PC-9 (cell line): ENCODE data around the gene DPH7. TPM values are rescaled to one million over a fixed set of nuclear protein-coding genes. Genes with fewer than 3 reads are reported as not detected.
A peak's percentile ranks its signal among the peaks of the same experiment; 100 is the strongest.

Experiments
- BruUV-seq: library from RNA; stranded (reverse); fragments of 400-500 nt; replicated peaks from 2 replicates; lab custom pipeline; 2021; lab: Mats Ljungman, UMichigan
- CTCF ChIA-PET: fragments of 300-600 bp; sonication (Branson Sonifier 250); formaldehyde crosslinking; loops from one replicate; lab custom pipeline; 2022; ENCODE audit warnings: antibody characterized with exemption; lab: Charles Lee
- POLR2A ChIA-PET: fragments of 300-600 bp; sonication (Branson Sonifier 250); formaldehyde crosslinking; loops from one replicate; lab custom pipeline; 2022; ENCODE audit warnings: antibody characterized with exemption; ENCODE audit not compliant: unreplicated experiment; lab: Charles Lee
- DNase-seq, 2 experiments: peaks; one replicate each; pipeline versions ENCODE4 v3.0.0 to v3.0.0-alpha.2; 2015 to 2022; ENCODE audit warnings: mixed read lengths in 1 of 2
- H2AFZ ChIP-seq: fragments of 200-600 bp; sonication (generic); 2 replicates; pipeline ENCODE4 v1.8.1; 2017; ENCODE audit warnings: antibody characterized with exemption
- H3F3A ChIP-seq: fragments of 200-600 bp; sonication (generic); 2 replicates; pipeline ENCODE4 v1.8.1; 2017; ENCODE audit warnings: antibody characterized with exemption, mild to moderate bottlenecking, low read depth; ENCODE audit not compliant: insufficient read depth
- H3K27ac ChIP-seq: fragments of 200-600 bp; sonication (generic); 2 replicates; pipeline ENCODE4 v1.6.1; 2016; ENCODE audit warnings: mixed run types
- H3K27me3 ChIP-seq: fragments of 200-600 bp; sonication (generic); 2 replicates; pipeline ENCODE4 v1.6.1; 2016; ENCODE audit warnings: low read depth, mixed run types; ENCODE audit not compliant: insufficient read depth
- H3K36me3 ChIP-seq: fragments of 200-600 bp; sonication (generic); 2 replicates; pipeline ENCODE4 v1.6.1; 2016; ENCODE audit warnings: low read depth, mixed run types
- H3K4me1 ChIP-seq: fragments of 200-600 bp; sonication (generic); replicated peaks from 2 replicates; pipeline ENCODE4 v1.6.1; 2016; ENCODE audit warnings: mixed run types; ENCODE audit not compliant: insufficient read depth
- H3K4me2 ChIP-seq: fragments of 200-600 bp; sonication (generic); 2 replicates; pipeline ENCODE4 v1.6.1; 2017; ENCODE audit warnings: mixed run types
- H3K4me3 ChIP-seq: fragments of 200-600 bp; sonication (generic); 2 replicates; pipeline ENCODE4 v1.6.1; 2016; ENCODE audit warnings: mixed run types
- H3K79me2 ChIP-seq: fragments of 200-600 bp; sonication (generic); 2 replicates; pipeline ENCODE4 v1.6.1; 2017; ENCODE audit warnings: low read depth, mixed run types
- H3K9me2 ChIP-seq: fragments of 200-600 bp; sonication (generic); 2 replicates; pipeline ENCODE4 v1.8.1; 2017; ENCODE audit warnings: mild to moderate bottlenecking; ENCODE audit not compliant: insufficient read depth
- H3K9me3 ChIP-seq: fragments of 200-600 bp; sonication (generic); 2 replicates; pipeline ENCODE4 v1.8.1; 2016; ENCODE audit warnings: low read depth; ENCODE audit not compliant: insufficient read depth
- H4K20me1 ChIP-seq: fragments of 200-600 bp; sonication (generic); 2 replicates; pipeline ENCODE4 v1.8.1; 2017; ENCODE audit not compliant: insufficient read depth
- EZH2 ChIP-seq: fragments of 200-600 bp; sonication (generic); IDR thresholded peaks from 2 replicates; pipeline ENCODE4 v1.8.0; 2017; ENCODE audit warnings: antibody characterized with exemption, low read depth
- intact Hi-C: fragments of 100-400 bp; cut with micrococcal nuclease; formaldehyde crosslinking; loops from one replicate; pipeline ENCODE4 v1.10.0; 2022; ENCODE audit not compliant: unreplicated experiment
- total RNA-seq: library from RNA; stranded (reverse); gene quantifications from 2 replicates; pipeline ENCODE4 v1.2.3, GENCODE V29; 2021
- TF ChIP-seq, protein P1 (sequence below): fragments of 200-600 bp; sonication (generic); conservative IDR thresholded peaks from 2 replicates; pipeline ENCODE4 v1.6.1; 2017; ENCODE audit warnings: mixed run types, antibody characterized with exemption, mild to moderate bottlenecking, moderate library complexity

Gene DPH7
- total RNA-seq, 1 experiment from 2014 or later, result 48.5 TPM

DNA sequence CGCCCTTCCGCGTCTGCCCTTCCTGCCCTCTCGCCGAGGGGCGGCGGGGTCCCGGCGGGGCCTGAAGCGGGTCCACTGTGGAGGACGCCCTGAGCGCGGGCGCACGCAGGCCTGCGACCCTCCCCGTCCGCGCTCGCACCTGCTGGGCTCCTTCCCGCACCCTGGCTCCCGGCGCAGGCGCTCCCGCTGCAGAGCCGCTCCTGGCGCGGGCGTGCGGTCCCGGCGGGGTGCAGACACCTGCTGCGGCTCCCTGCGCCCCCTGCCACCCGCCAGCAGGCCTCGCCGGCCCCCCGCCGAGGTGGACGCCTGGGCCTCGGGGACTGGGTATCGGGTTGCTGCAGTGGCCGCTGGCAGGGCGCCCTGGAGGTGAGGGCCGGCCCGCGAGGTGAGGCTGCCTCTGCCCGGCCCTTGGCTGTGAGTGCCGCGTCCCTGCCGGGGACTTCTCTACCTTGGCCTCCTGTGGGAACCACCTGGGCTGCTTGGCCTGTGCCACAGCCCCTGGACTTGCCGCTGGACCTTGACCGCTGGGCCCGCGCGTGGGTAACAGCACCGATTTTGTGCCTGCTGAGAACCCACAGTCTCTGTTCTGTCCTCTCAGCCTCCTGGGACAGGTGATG, 27.4 kb upstream of the DPH7 start:
- H3K9me3 ChIP-seq, result no peaks in the 10 kb centered on the region
- no TSS peak for BruUV-seq
- H3K9me2 ChIP-seq, result no peaks in the 10 kb centered on the region
- H3K79me2 ChIP-seq, result peaks cover 50% of the 10 kb centered on the region
- intact Hi-C loops, result no loop called here
- H3K27me3 ChIP-seq, result no peaks in the 10 kb centered on the region
- peak overlapping the region; percentile 57 for H3K4me3 ChIP-seq
- peak; percentile 42 to 69 for DNase-seq
- H3K4me1 ChIP-seq, result peaks cover 45% of the 10 kb centered on the region
- ChIA-PET CTCF (interaction anchor here (0.6 kb wide), 1 partner anchor 25 kb away, joined by 3 read pairs; no protein-coding TSS in a partner anchor), POLR2A (no interaction called here)
- H2AFZ ChIP-seq, result peak overlapping the region; percentile 66; the same call in 1 of the 2 replicates
- peak overlapping the region; percentile 30; the same call in 1 of the 2 replicates for H3K27ac ChIP-seq
- no peaks in the 10 kb centered on the region for H3K36me3 ChIP-seq
- TF ChIP-seq, protein P1, sequence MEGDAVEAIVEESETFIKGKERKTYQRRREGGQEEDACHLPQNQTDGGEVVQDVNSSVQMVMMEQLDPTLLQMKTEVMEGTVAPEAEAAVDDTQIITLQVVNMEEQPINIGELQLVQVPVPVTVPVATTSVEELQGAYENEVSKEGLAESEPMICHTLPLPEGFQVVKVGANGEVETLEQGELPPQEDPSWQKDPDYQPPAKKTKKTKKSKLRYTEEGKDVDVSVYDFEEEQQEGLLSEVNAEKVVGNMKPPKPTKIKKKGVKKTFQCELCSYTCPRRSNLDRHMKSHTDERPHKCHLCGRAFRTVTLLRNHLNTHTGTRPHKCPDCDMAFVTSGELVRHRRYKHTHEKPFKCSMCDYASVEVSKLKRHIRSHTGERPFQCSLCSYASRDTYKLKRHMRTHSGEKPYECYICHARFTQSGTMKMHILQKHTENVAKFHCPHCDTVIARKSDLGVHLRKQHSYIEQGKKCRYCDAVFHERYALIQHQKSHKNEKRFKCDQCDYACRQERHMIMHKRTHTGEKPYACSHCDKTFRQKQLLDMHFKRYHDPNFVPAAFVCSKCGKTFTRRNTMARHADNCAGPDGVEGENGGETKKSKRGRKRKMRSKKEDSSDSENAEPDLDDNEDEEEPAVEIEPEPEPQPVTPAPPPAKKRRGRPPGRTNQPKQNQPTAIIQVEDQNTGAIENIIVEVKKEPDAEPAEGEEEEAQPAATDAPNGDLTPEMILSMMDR, result no peak
- no peak for TF ChIP-seq EZH2
- H3K4me2 ChIP-seq, result peak overlapping the region; percentile 79
- peaks cover 35% of the 10 kb centered on the region for H3F3A ChIP-seq
- H4K20me1 ChIP-seq, result peaks cover 7% of the 10 kb centered on the region; the same call in 1 of the 2 replicates

DNA sequence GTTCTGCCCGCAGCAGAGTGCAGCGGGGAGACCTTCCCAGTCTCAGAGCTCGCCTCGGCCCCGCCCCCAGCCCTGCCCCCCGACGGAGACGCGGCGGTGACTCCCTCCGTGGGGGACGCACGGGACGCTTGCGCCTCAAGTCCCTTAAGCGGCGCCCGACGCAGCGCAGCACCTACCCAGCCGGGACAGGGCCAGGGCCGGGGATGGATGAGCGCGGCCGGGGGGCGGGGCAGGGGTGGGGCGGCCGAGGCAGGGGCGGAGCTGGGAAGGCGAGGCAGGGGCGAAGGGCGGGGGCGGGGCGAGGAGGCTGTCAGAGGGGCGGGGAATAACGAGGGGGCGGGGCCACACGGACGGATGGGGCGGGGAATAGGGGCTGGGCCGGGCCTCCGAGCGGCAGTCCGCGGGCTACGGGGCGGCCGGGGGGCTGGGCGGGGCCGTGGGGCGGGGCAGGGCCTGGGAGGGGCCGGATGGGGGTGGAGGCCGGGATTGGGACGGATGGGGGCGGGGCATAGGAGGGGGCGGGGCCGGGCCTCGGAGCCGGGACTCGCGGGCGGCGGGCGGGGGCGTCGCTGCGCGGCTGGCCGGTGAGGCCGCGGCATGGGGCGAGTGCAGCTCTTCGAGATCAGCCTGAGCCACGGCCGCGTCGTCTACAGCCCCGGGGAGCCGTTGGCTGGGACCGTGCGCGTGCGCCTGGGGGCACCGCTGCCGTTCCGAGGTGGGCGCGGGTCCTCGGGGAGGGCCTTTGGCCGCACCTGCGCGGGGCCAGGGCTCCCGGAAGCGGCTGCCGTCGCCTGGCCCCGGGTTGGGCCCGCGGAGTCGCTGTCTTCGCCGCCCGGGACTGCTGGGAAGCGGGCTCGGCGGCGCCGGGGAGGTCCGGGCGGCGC, 26.6 kb upstream of the DPH7 start, which contains the start of gene ARRDC1:
ARRDC1 (plus strand) TSS at position 566 of the 884 bp plus-strand sequence; CDS start at position 598, 32 bp downstream.
- Histone ChIP-seq H3K9me2 (no peaks in the 10 kb centered on the region), H3K4me1 (peaks cover 38% of the 10 kb centered on the region), H3K27me3 (no peaks in the 10 kb centered on the region), H3K36me3 (no peaks in the 10 kb centered on the region), H3F3A (peaks cover 27% of the 10 kb centered on the region; the same call in 1 of the 2 replicates), H3K4me3 (peak within 1 kb of the TSS; percentile 57), H3K4me2 (peak within 1 kb of the TSS; percentile 79), H4K20me1 (peaks cover 7% of the 10 kb centered on the region; the same call in 1 of the 2 replicates), H3K9me3 (no peaks in the 10 kb centered on the region), H2AFZ (peak within 1 kb of the TSS; percentile 66; the same call in 1 of the 2 replicates), H3K27ac (peak within 1 kb of the TSS; percentile 30; the same call in 1 of the 2 replicates), H3K79me2 (peaks cover 43% of the 10 kb centered on the region)
- TF ChIP-seq EZH2, result no peak
- TF ChIP-seq, protein P1, result no peak
- peak; percentile 80 to 95 for DNase-seq
- intact Hi-C loops, result loop anchor here (1.0 to 2.0 kb wide), 2 partner anchors 13 to 15 kb away; partner anchors contain the start of gene ZMYND19
- CTCF ChIA-PET, result interaction anchor here (0.6 to 1.2 kb wide), 2 partner anchors 14 to 24 kb away, joined by 3 to 5 read pairs; no protein-coding TSS in a partner anchor
- no TSS peak for BruUV-seq
- POLR2A ChIA-PET, result interaction anchor here (0.6 to 1.0 kb wide), 4 partner anchors 11 to 365 kb away, joined by 3 to 9 read pairs (median 6); partner anchors contain the start of gene EHMT1
